HL-60/S4 (cell line): Measurements from ENCODE around the gene BCO2.
"Not testable (repeated sequence)": the region's sequence is repeated elsewhere in the genome, so short reads cannot be mapped to it uniquely, and the experiment has no call there.

Source experiments
- in situ Hi-C: fragments of 300-500 bp; cut with MboI; formaldehyde crosslinking; loops from 2 replicates; pipeline ENCODE4 v1.14.3; 2022; ENCODE audit warnings: low sequenced_read_pairs

The BCO2 gene

GRCh38 chr11:112165049-112165448, 10.3 kb upstream of the BCO2 start:
- in situ Hi-C loops = no loop called here

- in situ Hi-C loops = no loop called here
Measured at GRCh38 chr11:112166562-112166961, 8.8 kb upstream of the BCO2 start.

GRCh38 chr11:112167145-112167544, 8.2 kb upstream of the BCO2 start, which contains the start of gene TEX12:
TSS of gene TEX12 (plus strand) at chr11:112167372. CDS start at chr11:112169269, 1,897 bp downstream.
- in situ Hi-C loops = no loop called here

GRCh38 chr11:112172362-112172994, 2.8 kb upstream of the BCO2 start:
- in situ Hi-C loops = no loop called here

- in situ Hi-C loops = no loop called here
Measured at GRCh38 chr11:112173152-112173551, 2.2 kb upstream of the BCO2 start.

GRCh38 chr11:112175599-112175952, 264 bp downstream of the BCO2 start:
- in situ Hi-C loops = no loop called here

- in situ Hi-C loops = no loop called here
Measured at GRCh38 chr11:112176077-112176476, 765 bp downstream of the BCO2 start.

GRCh38 chr11:112177589-112177988, 2.3 kb downstream of the BCO2 start:
- in situ Hi-C loops = no loop called here

GRCh38 chr11:112178428-112178827, 3.1 kb downstream of the BCO2 start:
- in situ Hi-C loops = no loop called here

- in situ Hi-C loops = no loop called here
Measured at GRCh38 chr11:112178936-112179335, 3.6 kb downstream of the BCO2 start.

GRCh38 chr11:112179601-112180000, 4.3 kb downstream of the BCO2 start:
- in situ Hi-C loops = no loop called here

- in situ Hi-C loops = no loop called here
Measured at GRCh38 chr11:112182867-112183266, 7.6 kb downstream of the BCO2 start.

GRCh38 chr11:112185883-112186282, 10.6 kb downstream of the BCO2 start:
- in situ Hi-C loops = no loop called here

GRCh38 chr11:112186304-112186703, 11.0 kb downstream of the BCO2 start:
- in situ Hi-C loops = no loop called here

GRCh38 chr11:112195113-112195512, 19.8 kb downstream of the BCO2 start:
- in situ Hi-C loops = not testable (repeated sequence)

- in situ Hi-C loops = no loop called here
Measured at GRCh38 chr11:112195951-112196351, 20.6 kb downstream of the BCO2 start.

GRCh38 chr11:112196519-112197087, 21.3 kb downstream of the BCO2 start:
- in situ Hi-C loops = no loop called here

GRCh38 chr11:112199101-112199500, 23.8 kb downstream of the BCO2 start:
- in situ Hi-C loops = not testable (repeated sequence)

GRCh38 chr11:112200252-112200651, 24.9 kb downstream of the BCO2 start:
- in situ Hi-C loops = no loop called here

GRCh38 chr11:112206071-112206470, 30.8 kb downstream of the BCO2 start:
- in situ Hi-C loops = no loop called here

- in situ Hi-C loops = no loop called here
Measured at GRCh38 chr11:112210890-112211289, 35.6 kb downstream of the BCO2 start.

GRCh38 chr11:112211536-112211935, 36.2 kb downstream of the BCO2 start:
- in situ Hi-C loops = no loop called here

GRCh38 chr11:112212290-112212689, 37.0 kb downstream of the BCO2 start:
- in situ Hi-C loops = no loop called here
